Fibroblast of villous mesenchyme (primary cell): ENCODE data around the gene MRPL36. TPM values are rescaled to one million over a fixed set of nuclear protein-coding genes. Genes with fewer than 3 reads are reported as not detected.

Experiments
- DNase-seq: peaks from one replicate; pipeline ENCODE4 v3.0.0-alpha.2; 2010; ENCODE audit warnings: low read depth
- H3K4me3 ChIP-seq: 2 replicates; pipeline ENCODE4 v1.5.1; 2011; ENCODE audit warnings: low read depth, mild to moderate bottlenecking, low read length
- total RNA-seq: library from RNA; depleted of rRNA; stranded (reverse); fragments of >200 nt; gene quantifications from 2 replicates; pipeline ENCODE4 v1.2.3, GENCODE V29; 2012
- TF ChIP-seq, protein P1 (sequence below): IDR thresholded peaks from 2 replicates; pipeline ENCODE4 v1.5.1; 2012; ENCODE audit warnings: low read depth, mild to moderate bottlenecking, low read length; ENCODE audit not compliant: insufficient read depth

The MRPL36 gene
- total RNA-seq, 1 donor = 49.7 TPM

GRCh38 chr5:1836176-1836890, 36.7 kb upstream of the MRPL36 start:
- no peak overlapping the region for H3K4me3 ChIP-seq
- TF ChIP-seq, protein P1, sequence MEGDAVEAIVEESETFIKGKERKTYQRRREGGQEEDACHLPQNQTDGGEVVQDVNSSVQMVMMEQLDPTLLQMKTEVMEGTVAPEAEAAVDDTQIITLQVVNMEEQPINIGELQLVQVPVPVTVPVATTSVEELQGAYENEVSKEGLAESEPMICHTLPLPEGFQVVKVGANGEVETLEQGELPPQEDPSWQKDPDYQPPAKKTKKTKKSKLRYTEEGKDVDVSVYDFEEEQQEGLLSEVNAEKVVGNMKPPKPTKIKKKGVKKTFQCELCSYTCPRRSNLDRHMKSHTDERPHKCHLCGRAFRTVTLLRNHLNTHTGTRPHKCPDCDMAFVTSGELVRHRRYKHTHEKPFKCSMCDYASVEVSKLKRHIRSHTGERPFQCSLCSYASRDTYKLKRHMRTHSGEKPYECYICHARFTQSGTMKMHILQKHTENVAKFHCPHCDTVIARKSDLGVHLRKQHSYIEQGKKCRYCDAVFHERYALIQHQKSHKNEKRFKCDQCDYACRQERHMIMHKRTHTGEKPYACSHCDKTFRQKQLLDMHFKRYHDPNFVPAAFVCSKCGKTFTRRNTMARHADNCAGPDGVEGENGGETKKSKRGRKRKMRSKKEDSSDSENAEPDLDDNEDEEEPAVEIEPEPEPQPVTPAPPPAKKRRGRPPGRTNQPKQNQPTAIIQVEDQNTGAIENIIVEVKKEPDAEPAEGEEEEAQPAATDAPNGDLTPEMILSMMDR = no peak
- DNase-seq = no peak

DNA sequence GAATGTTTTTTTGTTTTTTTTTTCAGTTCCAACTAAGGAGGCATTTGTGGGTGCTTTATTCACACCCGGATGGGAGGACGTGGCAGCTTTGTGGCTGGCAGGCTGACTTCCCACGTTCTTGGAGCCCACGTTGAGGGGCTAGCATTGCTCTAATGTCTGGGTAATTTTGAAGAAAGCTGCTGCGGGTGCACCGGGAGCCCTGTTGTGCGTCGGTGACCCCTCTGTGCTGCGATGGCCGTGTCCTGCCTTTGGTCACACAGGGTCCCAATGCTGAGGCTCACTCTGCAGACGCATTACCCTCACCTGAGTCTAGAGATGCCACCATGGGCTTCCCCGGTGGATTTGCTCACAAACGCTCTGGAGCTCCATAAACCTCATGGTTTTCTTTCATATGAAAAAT, 35.8 kb upstream of the MRPL36 start:
- H3K4me3 ChIP-seq = no peak overlapping the region
- DNase-seq = no peak
- TF ChIP-seq, protein P1 = no peak

- DNase-seq = no peak
- TF ChIP-seq, protein P1 = no peak
- H3K4me3 ChIP-seq = no peak overlapping the region
Measured at GRCh38 chr5:1834721-1835429, 35.2 kb upstream of the MRPL36 start.

GRCh38 chr5:1834022-1834551, 34.5 kb upstream of the MRPL36 start:
- TF ChIP-seq, protein P1 = no peak
- no peak overlapping the region for H3K4me3 ChIP-seq
- DNase-seq = no peak

DNA sequence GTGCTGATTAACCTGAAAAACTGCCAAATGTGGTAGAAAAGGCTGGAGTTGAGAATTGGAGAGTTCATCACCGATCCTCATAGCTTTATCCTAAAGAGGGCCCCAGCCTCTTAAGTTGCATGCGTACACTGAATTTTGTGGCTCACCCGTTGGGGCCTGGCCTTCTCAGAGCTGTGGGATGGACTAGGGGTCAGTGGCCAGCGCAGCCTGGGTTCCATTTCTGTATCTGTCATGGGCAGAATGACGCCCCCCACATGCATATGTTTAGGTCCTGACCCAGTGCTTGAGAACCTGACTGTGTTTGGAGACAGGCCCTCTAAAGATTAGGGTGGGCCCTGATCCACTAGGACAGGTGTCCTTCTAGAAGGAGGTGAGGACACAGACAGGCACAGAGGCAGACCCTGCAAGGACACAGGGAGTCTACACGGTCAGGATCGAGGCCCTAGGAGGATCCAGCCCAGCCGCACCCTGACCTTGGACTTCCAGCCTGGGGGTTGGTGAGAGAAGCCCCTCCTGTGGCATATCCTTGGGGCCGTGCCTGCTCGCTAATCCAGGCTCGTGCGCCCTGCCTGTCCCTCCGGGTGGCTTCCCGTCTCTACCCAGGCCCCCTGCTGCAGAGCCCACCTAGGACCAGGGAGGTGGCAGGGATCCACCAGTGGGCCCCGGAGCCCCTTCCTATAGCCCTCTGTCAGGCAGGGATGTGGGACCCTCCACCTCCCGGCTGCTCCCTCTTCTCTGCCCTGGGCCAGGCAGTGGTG, 33.8 kb upstream of the MRPL36 start:
- H3K4me3 ChIP-seq = no peak overlapping the region
- no peak for DNase-seq
- TF ChIP-seq, protein P1 = no peak

- DNase-seq = no peak
- TF ChIP-seq, protein P1 = no peak
- no peak overlapping the region for H3K4me3 ChIP-seq
Measured at GRCh38 chr5:1832511-1833250, 33.0 kb upstream of the MRPL36 start.
